MM.1S (cell line): Measurements from ENCODE around the gene ATRN.
"Not testable (repeated sequence)": the region's sequence is repeated elsewhere in the genome, so short reads cannot be mapped to it uniquely, and the experiment has no call there.

ENCODE experiments used
- DNase-seq: peaks from one replicate; pipeline ENCODE4 v3.0.0-alpha.2; 2015
- H2AFZ ChIP-seq: fragments of 300-600 bp; sonication (generic); 2 replicates; pipeline ENCODE4 v1.6.0; 2016; ENCODE audit warnings: antibody characterized with exemption, low read length
- H3F3A ChIP-seq: fragments of 300-600 bp; sonication (generic); 2 replicates; pipeline ENCODE4 v1.6.1; 2016; ENCODE audit warnings: mild to moderate bottlenecking, antibody characterized with exemption, low read length, moderate library complexity, mixed read lengths; ENCODE audit not compliant: insufficient read depth
- H3K27ac ChIP-seq: fragments of 300-600 bp; sonication (generic); 2 replicates; pipeline ENCODE4 v1.5.1; 2016; ENCODE audit warnings: mild to moderate bottlenecking, low read length
- H3K27me3 ChIP-seq: fragments of 300-600 bp; sonication (generic); replicated peaks from 2 replicates; pipeline ENCODE4 v1.6.0; 2016; ENCODE audit warnings: low read length; ENCODE audit not compliant: insufficient read depth
- H3K36me3 ChIP-seq: fragments of 300-600 bp; sonication (generic); replicated peaks from 2 replicates; pipeline ENCODE4 v1.6.1; 2016; ENCODE audit warnings: mild to moderate bottlenecking, low read length, mixed read lengths; ENCODE audit not compliant: insufficient read depth
- H3K4me1 ChIP-seq: fragments of 300-600 bp; sonication (generic); 2 replicates; pipeline ENCODE4 v1.6.1; 2016; ENCODE audit warnings: low read length, mixed read lengths
- H3K4me2 ChIP-seq: fragments of 300-600 bp; sonication (generic); 2 replicates; pipeline ENCODE4 v1.6.0; 2016; ENCODE audit warnings: low read depth, low read length
- H3K4me3 ChIP-seq: fragments of 300-600 bp; sonication (generic); 2 replicates; pipeline ENCODE4 v1.5.1; 2016; ENCODE audit warnings: low read length, mixed read lengths
- H3K79me2 ChIP-seq: fragments of 300-600 bp; sonication (generic); 2 replicates; pipeline ENCODE4 v1.6.1; 2016; ENCODE audit warnings: mixed run types, low read length, mixed read lengths
- H3K9ac ChIP-seq: fragments of 300-600 bp; sonication (generic); 2 replicates; pipeline ENCODE4 v1.6.1; 2016; ENCODE audit warnings: low read length, mixed read lengths
- H3K9me2 ChIP-seq: fragments of 300-600 bp; sonication (generic); replicated peaks from 2 replicates; pipeline ENCODE4 v1.6.1; 2016; ENCODE audit warnings: mild to moderate bottlenecking, low read length, mixed read lengths; ENCODE audit not compliant: insufficient read depth
- H3K9me3 ChIP-seq: fragments of 300-600 bp; sonication (generic); replicated peaks from 2 replicates; pipeline ENCODE4 v1.6.1; 2016; ENCODE audit warnings: mild to moderate bottlenecking, low read length, mixed read lengths; ENCODE audit not compliant: insufficient read depth
- H4K20me1 ChIP-seq: fragments of 300-600 bp; sonication (generic); 2 replicates; pipeline ENCODE4 v1.6.1; 2016; ENCODE audit warnings: mild to moderate bottlenecking, low read length, moderate library complexity, mixed read lengths; ENCODE audit not compliant: insufficient read depth
- EZH2 ChIP-seq: fragments of 300-600 bp; sonication (generic); optimal IDR thresholded peaks from 2 replicates; pipeline ENCODE3; 2017; ENCODE audit warnings: low read depth, mild to moderate bottlenecking, antibody characterized with exemption, low read length, mixed read lengths
- EZH2phosphoT487 ChIP-seq: fragments of 300-600 bp; sonication (generic); IDR thresholded peaks from 2 replicates; pipeline ENCODE4 v1.6.1; 2018; ENCODE audit warnings: antibody characterized with exemption, low read length
- TF ChIP-seq, protein P1 (sequence below): fragments of 300-600 bp; sonication (generic); IDR thresholded peaks from 2 replicates; pipeline ENCODE4 v1.5.1; 2016; ENCODE audit warnings: antibody characterized with exemption, low read length, mixed read lengths

The ATRN gene

DNA sequence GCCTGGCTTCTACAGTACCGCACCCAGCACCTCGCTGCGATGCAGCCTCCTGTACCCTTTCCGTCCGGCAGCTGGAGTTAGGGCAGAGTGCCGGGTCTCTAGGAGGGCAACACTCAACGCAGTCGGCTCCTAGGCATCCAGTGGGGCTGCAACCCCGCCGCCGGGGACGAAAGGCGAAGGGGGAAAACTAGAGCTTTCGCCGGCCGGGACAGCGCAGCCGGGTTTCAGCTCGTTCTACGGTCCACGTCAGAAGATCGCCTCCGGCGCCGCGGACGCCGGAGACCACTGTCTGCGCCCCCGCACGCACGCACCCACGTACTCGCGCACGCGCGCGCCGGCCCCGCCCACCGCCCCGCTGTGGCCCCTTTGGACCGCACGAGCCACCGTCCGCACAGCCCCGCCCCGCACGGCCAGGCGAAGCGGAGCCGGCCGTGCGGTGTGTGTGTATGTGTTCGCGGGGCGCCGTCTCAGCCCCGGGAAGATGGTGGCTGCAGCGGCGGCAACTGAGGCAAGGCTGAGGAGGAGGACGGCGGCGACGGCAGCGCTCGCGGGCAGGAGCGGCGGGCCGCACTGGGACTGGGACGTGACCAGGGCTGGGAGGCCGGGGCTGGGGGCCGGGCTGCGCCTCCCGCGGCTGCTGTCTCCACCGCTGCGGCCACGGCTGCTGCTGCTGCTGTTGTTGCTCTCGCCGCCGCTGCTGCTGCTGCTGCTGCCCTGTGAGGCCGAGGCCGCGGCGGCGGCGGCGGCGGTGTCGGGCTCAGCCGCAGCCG lies at the start of gene ATRN:
ATRN (plus strand) TSS at position 392 of the 770 bp plus-strand sequence; CDS start at position 482, 90 bp downstream.
- Histone ChIP-seq H2AFZ (peak within 1 kb of the TSS; percentile 97), H3F3A (no peaks in the 10 kb centered on the region), H3K27me3 (no peaks in the 10 kb centered on the region), H3K4me3 (peak within 1 kb of the TSS; percentile 96), H3K4me1 (peaks cover 11% of the 10 kb centered on the region), H3K79me2 (peaks cover 32% of the 10 kb centered on the region), H3K9me3 (no peaks in the 10 kb centered on the region), H4K20me1 (no peaks in the 10 kb centered on the region), H3K36me3 (no peaks in the 10 kb centered on the region), H3K27ac (no peak within 1 kb of the TSS), H3K9me2 (no peaks in the 10 kb centered on the region), H3K9ac (peak within 1 kb of the TSS; percentile 65), H3K4me2 (peak within 1 kb of the TSS; percentile 93)
- DNase-seq: peak; percentile 88
- TF ChIP-seq, protein P1, sequence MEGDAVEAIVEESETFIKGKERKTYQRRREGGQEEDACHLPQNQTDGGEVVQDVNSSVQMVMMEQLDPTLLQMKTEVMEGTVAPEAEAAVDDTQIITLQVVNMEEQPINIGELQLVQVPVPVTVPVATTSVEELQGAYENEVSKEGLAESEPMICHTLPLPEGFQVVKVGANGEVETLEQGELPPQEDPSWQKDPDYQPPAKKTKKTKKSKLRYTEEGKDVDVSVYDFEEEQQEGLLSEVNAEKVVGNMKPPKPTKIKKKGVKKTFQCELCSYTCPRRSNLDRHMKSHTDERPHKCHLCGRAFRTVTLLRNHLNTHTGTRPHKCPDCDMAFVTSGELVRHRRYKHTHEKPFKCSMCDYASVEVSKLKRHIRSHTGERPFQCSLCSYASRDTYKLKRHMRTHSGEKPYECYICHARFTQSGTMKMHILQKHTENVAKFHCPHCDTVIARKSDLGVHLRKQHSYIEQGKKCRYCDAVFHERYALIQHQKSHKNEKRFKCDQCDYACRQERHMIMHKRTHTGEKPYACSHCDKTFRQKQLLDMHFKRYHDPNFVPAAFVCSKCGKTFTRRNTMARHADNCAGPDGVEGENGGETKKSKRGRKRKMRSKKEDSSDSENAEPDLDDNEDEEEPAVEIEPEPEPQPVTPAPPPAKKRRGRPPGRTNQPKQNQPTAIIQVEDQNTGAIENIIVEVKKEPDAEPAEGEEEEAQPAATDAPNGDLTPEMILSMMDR: no peak
- TF ChIP-seq EZH2phosphoT487 (no peak), EZH2 (no peak)

DNA sequence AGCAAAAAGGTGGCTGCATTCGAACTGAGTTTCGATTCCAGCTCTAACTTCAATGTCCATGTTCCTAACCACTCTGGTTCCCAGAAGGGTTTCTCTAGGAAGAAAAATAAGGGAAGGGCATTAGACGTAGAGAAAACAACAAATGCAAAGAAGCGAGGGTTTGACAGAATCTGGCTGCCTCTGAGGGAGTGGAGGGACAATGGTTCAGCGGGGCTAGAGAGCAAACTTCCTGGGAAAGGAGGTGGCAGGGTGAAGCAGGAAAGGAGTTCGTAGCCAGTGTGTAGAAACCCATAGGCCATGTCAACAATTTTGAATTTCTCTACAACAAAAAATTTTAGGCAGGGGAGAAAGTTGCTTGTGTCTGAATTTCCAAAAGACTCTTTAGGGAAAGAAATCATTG lies 48.8 kb upstream of the ATRN start:
- Histone ChIP-seq H3K9ac (no peak overlapping the region), H3K27me3 (no peaks in the 10 kb centered on the region), H3K79me2 (no peaks in the 10 kb centered on the region), H3F3A (no peaks in the 10 kb centered on the region), H3K4me3 (no peak overlapping the region), H3K9me2 (no peaks in the 10 kb centered on the region), H3K4me2 (no peak overlapping the region), H2AFZ (no peak overlapping the region), H4K20me1 (no peaks in the 10 kb centered on the region), H3K27ac (no peak overlapping the region), H3K36me3 (no peaks in the 10 kb centered on the region), H3K4me1 (no peaks in the 10 kb centered on the region), H3K9me3 (no peaks in the 10 kb centered on the region)
- TF ChIP-seq EZH2phosphoT487 (no peak), EZH2 (no peak)
- TF ChIP-seq, protein P1: no peak
- no peak for DNase-seq

DNA sequence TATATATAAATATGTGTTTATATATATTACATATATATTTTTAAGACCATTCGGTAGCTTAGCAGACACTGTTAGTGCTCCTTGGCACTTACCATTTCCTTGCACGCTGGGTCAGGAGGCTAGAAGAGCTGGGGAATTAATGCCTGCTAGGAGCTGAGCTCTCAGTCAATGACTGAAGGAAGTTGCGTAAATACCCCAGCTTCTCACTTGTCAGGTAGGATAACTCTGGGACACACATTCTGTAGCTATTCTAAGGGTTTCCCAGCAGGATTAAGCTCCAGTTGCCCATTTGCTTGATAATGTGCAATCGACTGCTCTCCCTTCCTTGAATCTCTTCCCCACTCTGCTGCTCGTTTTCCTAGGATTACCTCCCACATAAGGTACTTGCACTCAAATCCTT lies 47.7 kb upstream of the ATRN start:
- Histone ChIP-seq H3K4me3 (no peak overlapping the region), H4K20me1 (no peaks in the 10 kb centered on the region), H3F3A (no peaks in the 10 kb centered on the region), H3K27ac (no peak overlapping the region), H2AFZ (no peak overlapping the region), H3K36me3 (no peaks in the 10 kb centered on the region), H3K27me3 (no peaks in the 10 kb centered on the region), H3K9ac (no peak overlapping the region), H3K4me2 (no peak overlapping the region), H3K79me2 (no peaks in the 10 kb centered on the region), H3K4me1 (no peaks in the 10 kb centered on the region), H3K9me2 (no peaks in the 10 kb centered on the region), H3K9me3 (no peaks in the 10 kb centered on the region)
- no peak for DNase-seq
- TF ChIP-seq EZH2: no peak
- TF ChIP-seq, protein P1: no peak

DNA sequence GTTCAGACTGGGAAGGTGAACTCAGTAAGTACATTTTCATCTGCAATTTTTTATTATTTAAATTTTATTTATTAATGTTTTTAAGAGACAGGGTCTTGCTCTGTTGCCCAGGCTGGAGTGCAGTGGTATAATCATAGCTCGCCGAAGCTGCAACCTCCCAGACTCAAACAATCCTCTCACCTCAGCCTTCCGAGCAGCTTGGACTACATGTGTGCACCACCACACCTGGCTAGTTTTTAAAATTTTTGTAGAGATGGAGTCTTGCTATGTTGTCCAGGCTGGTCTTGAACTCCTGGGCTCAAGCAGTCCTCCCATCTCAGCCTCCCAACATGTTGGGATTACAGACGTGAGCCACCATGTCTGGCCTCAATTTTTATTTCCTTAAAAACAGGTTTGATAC lies 44.1 kb upstream of the ATRN start:
- not testable (repeated sequence) for H3K9ac ChIP-seq, H3K9me2 ChIP-seq, H3K4me1 ChIP-seq, DNase-seq, H3K4me2 ChIP-seq, H3F3A ChIP-seq, H3K27me3 ChIP-seq, H3K9me3 ChIP-seq, H2AFZ ChIP-seq, H3K27ac ChIP-seq, H3K4me3 ChIP-seq, H3K79me2 ChIP-seq, H4K20me1 ChIP-seq, H3K36me3 ChIP-seq
